ENCODE measurements around the gene DPPA4.

DNA sequence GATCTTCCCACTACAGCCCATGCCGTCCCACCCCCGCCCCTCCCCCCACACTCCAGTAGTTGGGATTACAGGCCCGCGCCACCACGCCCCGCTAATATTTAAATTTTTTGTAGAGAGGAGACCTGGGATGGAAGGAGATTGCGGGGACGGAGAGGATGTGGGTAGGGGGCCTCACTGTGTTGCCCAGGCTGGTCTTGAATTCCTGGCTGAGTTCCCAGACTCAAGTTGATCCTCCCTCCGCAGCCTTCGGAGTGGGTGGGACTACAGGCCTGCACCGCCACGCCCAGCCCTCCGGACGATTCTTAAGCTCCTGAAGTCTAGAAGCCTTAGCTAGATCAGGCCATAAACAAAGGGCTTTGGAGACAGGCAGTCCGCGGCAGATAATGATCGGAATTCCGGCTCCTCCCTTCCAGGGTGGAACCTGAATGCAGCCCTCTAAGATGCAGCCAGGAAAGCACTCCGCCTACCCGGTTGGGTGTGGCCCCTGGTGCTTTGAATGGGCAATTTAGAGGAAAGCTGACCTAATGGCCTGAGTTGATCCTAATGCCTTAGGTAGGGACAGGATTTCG lies 21.1 kb downstream of the DPPA4 start, which contains the start of gene DPPA2:
- TF ChIP-seq, protein P1, sequence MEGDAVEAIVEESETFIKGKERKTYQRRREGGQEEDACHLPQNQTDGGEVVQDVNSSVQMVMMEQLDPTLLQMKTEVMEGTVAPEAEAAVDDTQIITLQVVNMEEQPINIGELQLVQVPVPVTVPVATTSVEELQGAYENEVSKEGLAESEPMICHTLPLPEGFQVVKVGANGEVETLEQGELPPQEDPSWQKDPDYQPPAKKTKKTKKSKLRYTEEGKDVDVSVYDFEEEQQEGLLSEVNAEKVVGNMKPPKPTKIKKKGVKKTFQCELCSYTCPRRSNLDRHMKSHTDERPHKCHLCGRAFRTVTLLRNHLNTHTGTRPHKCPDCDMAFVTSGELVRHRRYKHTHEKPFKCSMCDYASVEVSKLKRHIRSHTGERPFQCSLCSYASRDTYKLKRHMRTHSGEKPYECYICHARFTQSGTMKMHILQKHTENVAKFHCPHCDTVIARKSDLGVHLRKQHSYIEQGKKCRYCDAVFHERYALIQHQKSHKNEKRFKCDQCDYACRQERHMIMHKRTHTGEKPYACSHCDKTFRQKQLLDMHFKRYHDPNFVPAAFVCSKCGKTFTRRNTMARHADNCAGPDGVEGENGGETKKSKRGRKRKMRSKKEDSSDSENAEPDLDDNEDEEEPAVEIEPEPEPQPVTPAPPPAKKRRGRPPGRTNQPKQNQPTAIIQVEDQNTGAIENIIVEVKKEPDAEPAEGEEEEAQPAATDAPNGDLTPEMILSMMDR (IDR thresholded peaks at IDR 0.05): no peak
- no peak for TF ChIP-seq POLR2A (IDR thresholded peaks at IDR 0.05)

Data from esophagus squamous epithelium (tissue), 4 donors.